Endothelial cell (in vitro differentiated cells): ENCODE results near the gene OR8S1. TPM values are rescaled to one million over a fixed set of nuclear protein-coding genes. Genes with fewer than 3 reads are reported as not detected.

Experiments
- DNase-seq: peaks from one replicate; pipeline ENCODE4 v3.0.0; 2021; ENCODE audit warnings: low spot score
- H3K27ac Mint-ChIP-seq: one replicate; pipeline ENCODE4 v1.8.0; 2021; ENCODE audit warnings: mixed read lengths, inconsistent platforms; ENCODE audit not compliant: unreplicated experiment
- H3K27me3 Mint-ChIP-seq: one replicate; pipeline ENCODE4 v1.8.0; 2021; ENCODE audit warnings: mild to moderate bottlenecking, moderate library complexity, mixed read lengths, inconsistent platforms; ENCODE audit not compliant: unreplicated experiment
- H3K36me3 Mint-ChIP-seq: one replicate; pipeline ENCODE4 v1.8.0; 2021; ENCODE audit warnings: mild to moderate bottlenecking, low read depth, mixed read lengths, inconsistent platforms; ENCODE audit not compliant: unreplicated experiment
- H3K4me1 Mint-ChIP-seq: one replicate; pipeline ENCODE4 v1.8.0; 2021; ENCODE audit warnings: mild to moderate bottlenecking, mixed read lengths, inconsistent platforms; ENCODE audit not compliant: unreplicated experiment
- H3K4me3 Mint-ChIP-seq: one replicate; pipeline ENCODE4 v1.8.0; 2021; ENCODE audit warnings: mild to moderate bottlenecking, mixed read lengths, inconsistent platforms; ENCODE audit not compliant: unreplicated experiment
- H3K9me3 Mint-ChIP-seq: one replicate; pipeline ENCODE4 v1.8.0; 2021; ENCODE audit warnings: mixed read lengths, inconsistent platforms; ENCODE audit not compliant: unreplicated experiment
- CTCF ChIP-seq: fragments of 200-600 bp; sonication (generic); IDR thresholded peaks from one replicate; pipeline ENCODE4 v1.5.0; 2021; ENCODE audit warnings: antibody characterized with exemption; ENCODE audit not compliant: unreplicated experiment
- long read RNA-seq: library from polyadenylated mRNA; unstranded; transcript quantifications from one replicate; pipeline ENCODE4 v2.0.0, GENCODE V29; 2020; ENCODE audit not compliant: unreplicated experiment
- total RNA-seq: library from RNA; stranded (reverse); fragmentation: NEBNext Ultra II Directional; extraction: Animal tissue kit (Norgen Biotek cat#: 25700); gene quantifications from one replicate; pipeline ENCODE4 v1.2.1, GENCODE V29; 2021; ENCODE audit not compliant: unreplicated experiment

OR8S1 gene
- not detected for total RNA-seq
- long read RNA-seq = 0 reads

GRCh38 chr12:48525332-48525731 is at the start of gene OR8S1:
Gene OR8S1 (plus strand): TSS chr12:48525632. CDS start chr12:48525632, 0 bp downstream.
- DNase-seq = no peak
- H3K36me3 Mint-ChIP-seq = no peaks in the 10 kb centered on the region
- no peaks in the 10 kb centered on the region for H3K4me1 Mint-ChIP-seq
- no peak within 1 kb of the TSS for H3K4me3 Mint-ChIP-seq
- TF ChIP-seq CTCF = no peak
- no peaks in the 10 kb centered on the region for H3K27me3 Mint-ChIP-seq
- H3K9me3 Mint-ChIP-seq = no peaks in the 10 kb centered on the region
- no peak within 1 kb of the TSS for H3K27ac Mint-ChIP-seq

- Mint-ChIP-seq H3K27ac (no peak within 1 kb of the TSS), H3K27me3 (peaks cover 1% of the 10 kb centered on the region), H3K4me1 (no peaks in the 10 kb centered on the region), H3K36me3 (no peaks in the 10 kb centered on the region), H3K9me3 (no peaks in the 10 kb centered on the region), H3K4me3 (no peak within 1 kb of the TSS)
- no peak for TF ChIP-seq CTCF
- DNase-seq = no peak
Measured at GRCh38 chr12:48482198-48482597, 43.2 kb upstream of the OR8S1 start, which contains the start of gene C12orf54. Gene C12orf54 (plus strand): TSS chr12:48482498. CDS start chr12:48483297, 799 bp downstream.

GRCh38 chr12:48482930-48483329 is 42.5 kb upstream of the OR8S1 start:
- no peak overlapping the region for H3K4me3 Mint-ChIP-seq
- H3K27me3 Mint-ChIP-seq = peaks cover 1% of the 10 kb centered on the region
- H3K4me1 Mint-ChIP-seq = no peaks in the 10 kb centered on the region
- H3K9me3 Mint-ChIP-seq = no peaks in the 10 kb centered on the region
- no peak overlapping the region for H3K27ac Mint-ChIP-seq
- H3K36me3 Mint-ChIP-seq = no peaks in the 10 kb centered on the region
- no peak for TF ChIP-seq CTCF
- no peak for DNase-seq

GRCh38 chr12:48486261-48486660 is 39.2 kb upstream of the OR8S1 start:
- Mint-ChIP-seq H3K9me3 (no peaks in the 10 kb centered on the region), H3K4me1 (no peaks in the 10 kb centered on the region), H3K27me3 (peaks cover 1% of the 10 kb centered on the region), H3K4me3 (no peak overlapping the region), H3K36me3 (no peaks in the 10 kb centered on the region), H3K27ac (no peak overlapping the region)
- DNase-seq = no peak
- no peak for TF ChIP-seq CTCF

- Mint-ChIP-seq H3K27ac (no peak overlapping the region), H3K4me1 (no peaks in the 10 kb centered on the region), H3K4me3 (no peak overlapping the region), H3K36me3 (no peaks in the 10 kb centered on the region), H3K27me3 (peaks cover 1% of the 10 kb centered on the region), H3K9me3 (no peaks in the 10 kb centered on the region)
- TF ChIP-seq CTCF = no peak
- DNase-seq = no peak
Measured at GRCh38 chr12:48486679-48487078, 38.8 kb upstream of the OR8S1 start.
